ENCODE results near the gene ANKRD9. TPM values are rescaled to one million over a fixed set of nuclear protein-coding genes. Genes with fewer than 3 reads are reported as not detected.

Gene ANKRD9
- total and polyA plus RNA-seq, 2 of the 13 experiments (the other 11 are each of a cell fraction or from before 2014, with no cell fraction given), result 10.0 to 15.0 TPM

GRCh38 chr14:102524451-102525218, 15.1 kb upstream of the ANKRD9 start (continued):
- TF ChIP-seq TFE3 (CRISPR knock-in tag; IDR thresholded peaks at IDR 0.05) (peak; percentile 42; the same call in 1 of the 2 replicates), FOXA1 (IDR thresholded peaks at IDR 0.05) (no peak), FOXA1 (CRISPR knock-in tag; IDR thresholded peaks at IDR 0.05) (no peak), SRSF9 (IDR thresholded peaks at IDR 0.05; ENCODE audit: borderline replicate concordance, insufficient read depth, low read depth, low read length, poor library complexity, severe bottlenecking) (no peak), ZNF556 (CRISPR knock-in tag; IDR thresholded peaks at IDR 0.05; ENCODE audit: borderline replicate concordance) (peak; percentile 65; the same call in 1 of the 2 replicates), NRL (CRISPR knock-in tag; IDR thresholded peaks at IDR 0.05; ENCODE audit: borderline replicate concordance) (no peak), PLRG1 (conservative IDR thresholded peaks at IDR 0.05) (no peak), MEIS1 (CRISPR knock-in tag; IDR thresholded peaks at IDR 0.05; ENCODE audit: borderline replicate concordance) (0 out of 2 replicates have a peak, but pooled peaks have one; percentile 33), PRDM4 (CRISPR knock-in tag; IDR thresholded peaks at IDR 0.05; ENCODE audit: borderline replicate concordance) (no peak), MAZ (IDR thresholded peaks at IDR 0.05; ENCODE audit: borderline replicate concordance, low read depth, low read length) (peak; percentile 75; the same call in 1 of the 2 replicates), MAZ (CRISPR knock-in tag; IDR thresholded peaks at IDR 0.05; ENCODE audit: low read depth) (peak; percentile 86), RBAK (CRISPR knock-in tag; IDR thresholded peaks at IDR 0.05) (no peak), NFRKB (IDR thresholded peaks at IDR 0.05) (no peak), SNAPC4 (CRISPR knock-in tag; IDR thresholded peaks at IDR 0.05) (0 out of 2 replicates have a peak, but pooled peaks have one; percentile 69), AKAP8 (CRISPR knock-in tag; IDR thresholded peaks at IDR 0.05) (peak; percentile 72; the same call in 1 of the 2 replicates), E2F2 (CRISPR knock-in tag; IDR thresholded peaks at IDR 0.05; ENCODE audit: borderline replicate concordance) (no peak), PHB2 (IDR thresholded peaks at IDR 0.05; ENCODE audit: partially characterized antibody) (no peak), MBNL3 (CRISPR knock-in tag; conservative IDR thresholded peaks at IDR 0.05) (no peak), PITX1 (CRISPR knock-in tag; IDR thresholded peaks at IDR 0.05) (no peak; the same call in 1 of the 2 replicates)
